ENCODE results near the gene GLMP.
"Not testable (repeated sequence)": the region's sequence is repeated elsewhere in the genome, so short reads cannot be mapped to it uniquely, and the experiment has no call there.

The GLMP gene, protein sequence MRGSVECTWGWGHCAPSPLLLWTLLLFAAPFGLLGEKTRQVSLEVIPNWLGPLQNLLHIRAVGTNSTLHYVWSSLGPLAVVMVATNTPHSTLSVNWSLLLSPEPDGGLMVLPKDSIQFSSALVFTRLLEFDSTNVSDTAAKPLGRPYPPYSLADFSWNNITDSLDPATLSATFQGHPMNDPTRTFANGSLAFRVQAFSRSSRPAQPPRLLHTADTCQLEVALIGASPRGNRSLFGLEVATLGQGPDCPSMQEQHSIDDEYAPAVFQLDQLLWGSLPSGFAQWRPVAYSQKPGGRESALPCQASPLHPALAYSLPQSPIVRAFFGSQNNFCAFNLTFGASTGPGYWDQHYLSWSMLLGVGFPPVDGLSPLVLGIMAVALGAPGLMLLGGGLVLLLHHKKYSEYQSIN
- long read RNA-seq, donor 1, transcript GLMP-201 (6 exons, 1,604 nt): major isoform, 17 of 32 reads
- long read RNA-seq, donor 1, partial matches to known transcripts: 6 of 32 reads
- long read RNA-seq, donor 1, other reads (novel, unspliced or antisense): 0 of 32 reads
- long read RNA-seq, donor 2, partial matches to known transcripts: 9 of 18 reads
- long read RNA-seq, donor 2, other reads (novel, unspliced or antisense): 0 of 18 reads
- long read RNA-seq, donor 3, transcript GLMP-201 (6 exons, 1,604 nt): major isoform, 6 of 8 reads
- long read RNA-seq, donor 3, partial matches to known transcripts: 0 of 8 reads
- long read RNA-seq, donor 3, other reads (novel, unspliced or antisense): 0 of 8 reads
- long read RNA-seq, donor 4, transcript GLMP-201 (6 exons, 1,604 nt): major isoform, 12 of 42 reads
- long read RNA-seq, donor 4, partial matches to known transcripts: 23 of 42 reads
- long read RNA-seq, donor 4, other reads (novel, unspliced or antisense): 0 of 42 reads
- long read RNA-seq, donor 5, transcript GLMP-201 (6 exons, 1,604 nt): major isoform, 9 of 14 reads
- long read RNA-seq, donor 5, partial matches to known transcripts: 0 of 14 reads
- long read RNA-seq, donor 5, other reads (novel, unspliced or antisense): 0 of 14 reads
- long read RNA-seq, donor 6, transcript GLMP-201 (6 exons, 1,604 nt): major isoform, 9 of 42 reads
- long read RNA-seq, donor 6, partial matches to known transcripts: 24 of 42 reads
- long read RNA-seq, donor 6, other reads (novel, unspliced or antisense): 0 of 42 reads
- long read RNA-seq, donor 7, transcript GLMP-201 (6 exons, 1,604 nt): major isoform, 12 of 75 reads
- long read RNA-seq, donor 7, partial matches to known transcripts: 45 of 75 reads
- long read RNA-seq, donor 7, other reads (novel, unspliced or antisense): 6 of 75 reads
- long read RNA-seq, donor 8, transcript GLMP-201 (6 exons, 1,604 nt): major isoform, 9 of 11 reads
- long read RNA-seq, donor 8, partial matches to known transcripts: 0 of 11 reads
- long read RNA-seq, donor 8, other reads (novel, unspliced or antisense): 0 of 11 reads

DNA sequence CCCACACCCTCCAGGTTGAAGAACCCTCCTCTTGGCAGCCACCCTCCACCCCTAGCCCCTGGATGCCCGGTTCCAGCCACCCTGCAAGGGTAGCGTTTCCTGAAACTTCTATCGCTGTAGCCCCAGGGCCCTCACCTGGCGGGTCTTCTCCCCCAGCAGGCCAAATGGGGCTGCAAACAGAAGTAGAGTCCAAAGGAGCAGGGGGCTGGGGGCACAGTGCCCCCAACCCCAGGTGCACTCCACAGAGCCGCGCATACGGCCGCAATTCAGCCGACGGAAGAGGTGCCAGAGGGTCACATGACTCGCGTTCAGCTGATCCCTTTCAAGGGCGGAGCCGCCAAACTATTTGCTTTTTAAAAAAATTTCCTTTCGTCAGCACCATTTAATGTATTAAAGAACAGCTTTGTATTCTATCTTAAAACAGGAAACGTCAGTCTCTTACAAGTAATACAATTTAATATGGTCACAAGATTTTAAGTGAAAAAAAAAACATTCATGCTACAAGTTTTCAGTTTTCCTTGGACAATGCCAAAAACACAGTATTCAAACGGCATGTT is at the start of gene GLMP:
GLMP (minus strand) TSS at position 289 of the 557 bp plus-strand sequence; CDS start at position 255, 34 bp downstream.
- peak; percentile 54 for DNase-seq

DNA sequence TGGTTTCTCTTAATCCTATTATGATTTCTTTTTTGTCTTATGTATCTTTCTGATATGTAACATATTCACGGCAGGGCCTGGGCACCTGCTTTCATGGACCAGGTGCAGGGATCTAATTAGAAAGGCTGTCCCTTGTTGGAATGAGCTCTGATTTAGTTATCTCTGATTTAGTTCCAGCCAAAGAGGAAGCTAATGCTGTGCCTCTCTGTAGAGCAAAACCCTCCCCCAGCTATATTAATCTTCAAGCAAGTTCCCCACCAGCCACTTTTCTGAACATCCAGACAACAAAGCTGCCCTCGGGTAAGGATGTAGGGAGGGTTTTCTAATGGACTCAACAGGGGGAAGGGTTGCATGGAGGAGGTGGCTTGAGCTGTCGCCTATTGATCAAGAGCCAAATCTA is 48.9 kb upstream of the GLMP start:
- no peak for DNase-seq

DNA sequence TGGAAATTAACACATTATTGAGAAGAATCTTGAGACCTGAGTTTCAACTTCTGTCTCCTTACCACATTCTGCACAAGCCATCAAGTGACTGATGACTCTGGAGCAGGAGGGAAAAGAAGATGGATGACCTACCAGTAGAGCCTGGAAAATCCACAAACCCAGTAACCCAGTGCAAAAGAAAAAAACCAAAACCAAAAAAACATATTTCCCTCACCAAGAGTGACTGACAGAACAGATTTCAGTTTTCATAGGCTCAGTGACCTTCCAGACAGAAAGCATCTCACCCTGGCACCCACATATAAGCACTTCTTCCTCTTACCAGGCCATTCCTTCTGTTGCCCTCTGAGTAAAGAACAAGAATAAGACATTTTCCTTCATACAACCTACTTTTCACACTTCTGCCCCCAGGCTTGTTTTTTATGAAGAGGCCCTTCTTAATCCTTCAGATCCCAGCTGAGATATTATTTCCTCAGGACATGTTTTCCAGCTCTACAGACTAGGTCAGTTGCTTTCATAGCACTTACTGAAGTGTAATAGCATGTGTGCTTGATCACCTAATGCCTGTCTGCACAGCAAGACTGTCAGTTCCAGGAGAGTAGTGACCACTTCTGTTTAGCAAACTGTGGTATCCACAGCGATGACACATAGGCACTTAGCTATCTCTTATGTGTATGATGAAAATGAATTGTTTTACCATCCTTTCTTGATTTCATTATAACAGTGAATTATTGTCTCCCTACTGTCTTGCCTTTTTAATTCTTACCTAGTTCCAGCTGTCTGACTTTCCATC is 46.9 kb upstream of the GLMP start:
- no peak for DNase-seq

DNA sequence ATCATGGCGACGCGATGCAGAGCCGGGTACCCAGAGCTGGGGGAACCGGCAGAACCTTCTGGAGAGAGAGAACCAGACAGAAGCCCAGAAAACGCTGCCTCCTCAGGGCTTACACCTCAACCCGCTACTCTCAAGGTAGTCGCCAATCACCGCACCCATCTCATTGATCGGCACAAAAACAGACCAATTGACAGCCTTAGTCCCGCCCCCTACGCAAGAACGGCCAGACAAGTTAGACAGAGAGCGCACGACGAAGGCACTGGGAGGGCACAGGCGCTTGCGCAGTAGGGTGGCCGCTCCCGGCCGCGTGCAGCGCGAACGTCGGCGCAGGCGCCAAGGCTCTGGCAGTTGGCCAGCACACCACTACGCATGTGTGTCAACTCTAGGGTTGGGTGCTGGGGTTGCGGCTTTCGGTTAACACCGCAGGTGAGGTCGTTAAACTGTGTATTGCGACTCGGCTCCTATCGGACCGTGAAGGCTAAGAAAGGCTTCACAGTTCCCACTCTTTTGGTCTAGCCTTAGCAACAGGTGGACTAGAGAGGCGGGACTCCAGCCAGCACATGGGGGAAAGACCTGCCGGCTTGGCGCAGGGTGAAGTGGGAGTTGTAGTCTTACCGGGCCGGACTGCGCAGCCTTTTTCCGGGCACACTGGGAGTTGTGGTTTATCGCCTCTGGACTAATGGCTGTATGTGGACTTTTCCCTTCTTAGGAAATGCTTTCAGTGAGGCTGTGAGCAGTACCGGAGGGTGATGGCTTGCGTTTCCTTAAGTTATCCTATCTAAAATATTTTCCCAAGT is 42.9 kb upstream of the GLMP start, which contains the start of the genes CCT3 and TSACC:
CCT3 (minus strand) TSS at position 113 of the 797 bp plus-strand sequence; CDS start at position 5, 108 bp downstream.
TSACC (plus strand) TSS at position 347 of the 797 bp plus-strand sequence. CDS start 1,232 bp downstream, outside the sequence.
- DNase-seq: peak; percentile 99

DNA sequence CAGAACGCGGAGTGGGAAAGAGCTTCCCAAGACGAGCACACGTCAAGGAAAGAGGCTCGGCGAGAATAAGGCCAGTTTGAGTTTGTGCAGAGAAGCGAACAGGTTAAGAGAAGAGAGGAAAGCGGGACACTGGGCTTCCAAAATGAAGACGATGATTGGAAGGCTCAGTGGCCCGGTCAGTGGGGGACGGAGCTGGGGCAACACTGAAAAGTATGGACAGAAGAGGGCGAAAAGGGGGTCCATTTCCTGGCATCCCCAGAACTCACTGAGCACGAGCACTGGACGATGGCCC is 42.4 kb upstream of the GLMP start:
- DNase-seq: no peak

DNA sequence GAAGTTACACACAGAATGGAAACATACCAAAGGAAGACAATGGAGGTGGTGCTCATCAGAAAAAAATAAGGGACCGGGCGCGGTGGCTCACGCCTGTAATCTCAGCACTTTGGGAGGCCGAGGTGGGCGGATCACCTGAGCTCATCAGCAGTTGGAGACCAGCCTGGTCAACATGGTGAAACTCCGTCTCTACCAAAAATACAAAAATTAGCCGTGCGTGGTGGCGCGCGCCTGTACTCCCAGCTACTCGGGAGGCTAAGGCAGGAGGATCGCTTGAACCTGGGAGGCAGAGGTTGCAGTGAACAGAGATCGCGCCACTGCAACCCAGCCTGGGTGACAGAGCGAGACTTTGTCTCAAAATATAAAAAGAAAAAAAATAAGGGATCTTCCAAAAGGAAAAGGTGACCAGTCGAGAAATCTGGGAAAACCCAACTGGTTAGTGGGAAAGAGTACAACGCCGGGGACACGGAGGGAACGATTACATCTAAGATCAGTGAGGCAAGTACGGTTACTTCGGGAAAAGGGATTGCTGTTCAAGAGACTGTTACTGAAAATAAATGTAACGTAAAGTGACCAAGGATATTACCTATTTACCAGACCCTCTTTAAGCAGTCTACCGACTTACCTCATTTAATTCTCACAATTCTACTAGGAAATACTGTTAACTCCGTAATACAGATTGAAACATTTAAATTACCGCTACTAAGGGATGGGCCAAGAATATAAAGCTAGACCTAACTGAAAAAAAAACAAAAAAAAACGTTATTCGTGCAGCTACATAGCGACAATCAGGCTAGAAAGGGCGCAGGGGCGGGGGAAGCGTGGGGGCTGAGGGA is 41.8 kb upstream of the GLMP start:
- DNase-seq: no peak

DNA sequence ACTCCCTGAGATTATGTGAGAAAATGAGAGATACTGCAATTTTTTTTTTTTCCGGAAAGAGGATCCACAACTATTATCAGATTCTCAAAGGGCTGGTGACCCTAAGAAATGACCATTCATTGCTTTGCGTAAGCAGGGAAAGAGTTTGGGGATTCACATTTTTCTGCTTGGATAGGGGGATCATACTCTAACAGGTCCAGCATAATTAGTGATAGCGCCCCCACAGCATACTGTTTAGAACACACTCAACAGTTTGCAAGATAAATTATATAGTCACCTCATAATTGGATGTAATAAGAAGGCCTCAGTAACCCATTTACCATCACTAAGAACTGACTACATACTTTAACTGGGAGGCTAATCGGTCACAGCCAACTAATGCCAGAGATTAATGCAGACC is 40.8 kb upstream of the GLMP start:
- DNase-seq: no peak

DNA sequence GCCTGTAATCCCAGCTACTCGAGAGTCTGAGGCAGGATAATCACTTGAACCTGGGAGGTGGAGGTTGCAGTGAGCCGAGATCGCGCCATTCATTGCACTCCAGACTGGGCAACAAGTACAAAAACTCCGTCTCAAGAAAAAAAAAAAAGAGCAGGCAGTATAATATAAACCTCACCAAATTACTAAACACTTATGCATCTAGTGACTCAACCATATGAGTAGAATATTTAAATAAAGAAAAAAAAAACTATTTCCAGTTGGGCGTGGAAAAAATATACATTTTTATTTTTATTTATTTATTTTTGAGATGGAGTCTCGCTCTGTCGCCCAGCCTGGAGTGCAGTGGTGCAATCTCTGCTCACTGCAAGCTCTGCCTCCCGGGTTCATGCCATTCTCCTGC is 27.7 kb upstream of the GLMP start:
- not testable (repeated sequence) for DNase-seq

DNA sequence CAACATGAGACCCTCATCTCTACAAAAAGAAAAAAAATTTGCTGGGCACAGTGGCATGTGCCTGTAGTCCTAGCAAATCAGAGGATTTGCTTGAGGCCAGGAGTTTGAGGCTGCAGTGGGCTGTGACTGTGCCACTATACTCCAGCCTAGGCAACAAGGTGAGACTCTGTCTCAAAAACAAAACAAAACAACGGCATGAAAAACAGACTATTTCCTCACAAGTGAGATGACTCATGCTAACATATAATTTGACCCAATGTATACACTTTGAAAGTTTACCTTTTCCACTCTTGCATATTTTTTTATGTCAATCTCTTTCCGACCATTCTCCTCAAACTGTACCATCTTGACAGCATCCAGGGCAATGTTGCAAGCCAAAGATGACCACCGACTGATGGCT is 25.1 kb upstream of the GLMP start:
- no peak for DNase-seq

DNA sequence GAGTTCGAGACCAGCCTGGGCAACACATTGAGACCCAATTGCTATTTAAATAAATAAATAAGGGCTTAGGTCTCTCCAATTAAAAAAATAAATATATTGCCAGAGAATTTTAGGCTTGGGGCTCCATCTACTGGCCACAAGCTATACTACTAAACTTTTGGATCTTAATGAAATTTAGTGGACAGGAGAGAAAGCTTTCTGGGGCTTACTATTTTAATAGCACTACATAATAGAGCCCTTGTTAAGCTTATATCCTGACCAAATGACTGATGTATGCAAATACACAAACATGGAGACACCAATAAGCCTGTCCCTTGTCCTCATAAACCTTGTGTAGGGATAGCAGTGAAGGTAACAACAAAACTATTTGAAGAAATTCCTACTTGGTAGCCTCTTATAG is 24.2 kb upstream of the GLMP start:
- DNase-seq: no peak

DNA sequence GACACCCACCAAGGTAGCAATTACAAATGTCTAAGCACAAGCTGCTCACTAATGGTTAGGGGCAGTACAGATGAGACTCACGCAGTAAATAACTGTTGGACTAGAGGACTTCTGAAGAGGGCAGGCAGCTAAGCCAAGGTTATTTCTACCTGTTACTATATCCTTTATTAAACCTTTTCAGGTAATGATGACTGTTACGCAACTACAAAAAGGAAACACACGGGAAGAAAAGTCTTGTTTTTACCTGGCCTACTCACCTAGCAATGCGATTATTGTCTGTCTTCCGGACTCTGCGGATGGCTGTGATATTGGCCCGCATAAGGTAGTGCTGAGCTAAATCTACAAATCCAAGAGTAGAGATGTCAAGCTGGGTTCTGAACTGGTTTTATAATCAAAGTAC is 21.4 kb upstream of the GLMP start:
- no peak for DNase-seq

DNA sequence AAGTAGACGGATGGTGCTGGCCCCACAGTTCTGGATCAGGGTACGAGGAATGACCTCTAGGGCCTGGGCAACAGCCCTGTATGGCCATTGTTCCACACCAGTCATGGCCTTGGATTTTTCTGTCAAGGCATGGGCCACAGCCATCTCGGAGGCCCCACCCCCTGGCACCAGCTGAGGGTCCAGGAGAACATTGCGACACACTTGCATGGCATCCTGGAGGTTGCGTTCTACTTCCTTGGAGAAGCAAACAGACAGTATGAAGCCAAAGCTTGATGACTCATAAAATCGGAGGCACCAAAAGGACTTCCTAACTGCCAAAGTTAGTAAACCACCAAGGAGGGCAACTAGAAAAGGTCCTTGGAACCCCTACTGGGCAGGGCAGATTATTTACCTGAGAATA is 15.5 kb upstream of the GLMP start:
- no peak for DNase-seq

DNA sequence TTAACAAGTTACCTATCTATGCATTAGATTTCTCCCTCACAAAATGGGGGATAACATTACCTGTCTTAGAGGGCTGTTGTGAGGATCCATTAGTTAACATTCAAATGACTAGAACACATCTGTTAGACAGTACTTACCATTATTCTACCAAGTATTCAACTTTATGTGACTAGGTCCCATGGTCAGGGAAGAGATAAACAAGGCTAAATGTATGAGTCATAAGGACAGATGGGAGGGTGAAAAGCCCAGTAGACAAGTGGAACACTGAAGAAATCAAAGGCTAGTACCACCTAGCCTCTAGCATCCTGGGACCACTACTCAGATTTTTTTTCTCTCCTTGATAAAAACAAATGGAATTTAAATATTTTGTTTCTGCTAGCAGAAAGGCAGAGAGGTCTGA is 12.6 kb upstream of the GLMP start:
- no peak for DNase-seq

DNA sequence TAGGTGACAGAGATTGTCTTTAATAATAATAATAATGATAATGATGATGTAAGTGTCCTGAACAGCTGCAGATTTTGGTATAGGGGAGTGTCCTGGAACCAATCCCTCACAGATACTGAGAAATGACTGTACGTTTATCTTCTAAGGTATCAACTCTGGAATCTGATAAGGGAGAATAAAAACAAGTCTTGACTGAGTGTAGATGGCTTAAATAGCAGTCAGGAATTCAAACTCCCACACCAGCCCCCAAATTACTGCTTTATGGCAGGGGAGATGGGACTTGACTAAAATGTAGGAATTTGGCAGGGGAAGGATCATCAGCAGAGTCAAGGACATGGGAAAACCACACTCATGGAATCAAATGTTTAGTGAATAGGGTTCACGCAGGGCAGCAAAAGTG is 9.7 kb upstream of the GLMP start:
- DNase-seq: no peak

DNA sequence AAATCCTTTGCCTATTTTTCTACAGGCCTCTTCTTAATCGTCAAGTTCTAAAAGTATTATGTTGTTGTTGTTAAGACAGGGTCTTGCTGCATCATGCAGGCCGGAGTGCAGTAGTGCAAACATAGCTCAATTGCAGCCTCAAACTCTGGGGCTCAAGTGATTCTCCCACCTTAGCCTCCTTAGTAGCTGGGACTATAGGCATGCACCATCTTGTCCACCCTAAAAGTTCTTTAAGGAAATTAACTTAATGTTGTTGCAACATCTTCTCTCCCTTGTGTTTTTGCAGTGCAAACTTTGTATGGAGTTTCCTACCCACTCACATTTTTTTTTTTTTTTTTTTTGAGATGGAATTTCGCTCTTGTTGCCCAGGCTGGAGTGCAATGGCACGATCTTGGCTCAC is 7.8 kb upstream of the GLMP start:
- DNase-seq: no peak

DNA sequence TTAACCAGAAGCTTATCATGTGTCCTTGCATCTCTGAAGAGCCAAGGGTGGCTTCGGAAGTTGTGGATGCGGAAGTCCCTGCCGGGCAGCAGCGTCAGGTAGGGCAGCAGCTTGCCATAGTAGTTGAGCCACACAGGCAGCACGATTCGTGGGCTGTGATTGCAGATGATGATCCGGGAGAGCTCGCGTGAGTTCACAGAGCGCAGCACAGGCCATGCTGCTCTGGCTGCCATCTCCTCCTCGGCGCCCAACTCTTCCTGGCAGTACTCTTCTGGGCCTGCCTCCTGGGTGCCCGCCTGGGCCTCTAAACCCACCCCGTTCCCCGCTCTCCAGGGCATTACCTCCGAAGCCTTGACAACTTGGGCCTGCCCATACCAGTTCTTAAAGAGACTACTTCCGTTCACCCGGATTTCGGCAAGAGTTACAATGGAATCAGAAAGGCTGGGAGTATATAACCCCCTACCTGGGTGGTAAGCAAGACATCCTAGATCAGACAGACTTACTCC is 3.4 kb upstream of the GLMP start, which contains the start of gene VHLL:
VHLL (minus strand) TSS at position 456 of the 506 bp plus-strand sequence; CDS start at position 338, 118 bp downstream.
- DNase-seq: no peak

DNA sequence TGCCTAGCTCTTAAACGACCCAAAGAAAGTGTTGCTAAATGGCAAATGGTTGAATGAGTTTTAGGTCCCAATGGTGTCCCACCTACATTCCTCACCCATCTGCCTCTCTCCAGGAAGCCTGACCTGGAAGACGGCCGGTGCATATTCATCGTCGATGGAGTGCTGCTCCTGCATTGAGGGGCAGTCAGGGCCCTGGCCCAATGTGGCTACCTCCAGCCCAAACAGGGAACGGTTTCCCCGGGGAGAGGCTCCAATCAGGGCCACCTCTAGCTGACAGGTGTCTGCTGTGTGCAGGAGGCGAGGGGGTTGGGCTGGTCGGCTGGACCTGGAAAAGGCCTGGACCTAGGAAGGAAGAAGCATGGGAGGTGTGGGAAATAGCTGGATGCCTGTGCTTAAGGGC is 1.6 kb downstream of the GLMP start:
- DNase-seq: no peak

DNA sequence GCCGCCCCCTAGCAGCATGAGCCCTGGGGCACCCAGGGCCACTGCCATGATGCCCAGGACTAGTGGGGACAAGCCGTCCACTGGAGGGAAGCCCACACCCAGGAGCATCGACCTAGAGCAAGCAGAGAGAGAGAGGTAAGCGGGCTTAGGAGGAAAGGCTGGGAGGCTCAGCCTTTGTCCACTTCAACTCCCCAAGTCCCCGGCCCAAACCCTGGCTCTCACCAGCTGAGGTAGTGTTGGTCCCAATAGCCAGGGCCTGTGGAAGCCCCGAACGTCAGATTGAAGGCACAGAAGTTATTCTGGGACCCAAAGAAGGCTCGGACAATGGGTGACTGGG is 2.4 kb downstream of the GLMP start:
- no peak for DNase-seq

Data from right kidney (tissue), 9 donors.